Jurkat, Clone E6-1 (cell line): ENCODE measurements around the gene RIC1.
"Not testable (repeated sequence)": the region's sequence is repeated elsewhere in the genome, so short reads cannot be mapped to it uniquely, and the experiment has no call there.

Source experiments
- DNase-seq: peaks from one replicate; pipeline ENCODE4 v3.0.0-alpha.2; 2011; ENCODE audit warnings: low read depth, low spot score
- H3K4me3 ChIP-seq: 2 replicates; pipeline ENCODE4 v1.5.1; 2011; ENCODE audit warnings: mild to moderate bottlenecking, low read length, control low read depth, moderate library complexity

RIC1 gene

GRCh38 chr9:5800378-5800777 lies 171.5 kb downstream of the RIC1 start:
- H3K4me3 ChIP-seq, DNase-seq: not testable (repeated sequence)

GRCh38 chr9:5800969-5801738 lies 172.2 kb downstream of the RIC1 start:
- no peak overlapping the region for H3K4me3 ChIP-seq
- DNase-seq, result no peak

- no peak for DNase-seq
- no peak overlapping the region for H3K4me3 ChIP-seq
Measured at GRCh38 chr9:5801739-5802113, 172.8 kb downstream of the RIC1 start.

GRCh38 chr9:5805478-5805877 lies 176.6 kb downstream of the RIC1 start:
- no peak overlapping the region for H3K4me3 ChIP-seq
- DNase-seq, result no peak

GRCh38 chr9:5811751-5812150 lies 182.8 kb downstream of the RIC1 start:
- H3K4me3 ChIP-seq, result no peak overlapping the region
- no peak for DNase-seq

DNA sequence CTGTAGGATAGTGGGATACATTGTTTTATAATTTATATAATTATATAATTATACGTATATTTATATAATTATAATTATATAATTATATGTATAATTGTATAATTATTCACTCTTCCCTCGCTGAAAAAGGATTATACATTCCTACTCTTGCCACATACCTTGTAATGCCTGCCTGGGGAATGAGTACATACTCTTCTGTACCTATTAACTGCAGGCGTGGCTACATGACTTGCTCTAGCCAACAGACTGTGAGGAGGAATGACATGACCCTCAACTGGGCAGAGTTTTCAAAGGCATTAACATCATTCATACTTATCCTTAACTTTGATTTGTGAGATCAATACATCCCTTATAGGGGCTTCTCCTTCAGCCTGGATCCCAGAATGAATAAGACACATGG lies 184.9 kb downstream of the RIC1 start:
- no peak for DNase-seq
- no peak overlapping the region for H3K4me3 ChIP-seq

DNA sequence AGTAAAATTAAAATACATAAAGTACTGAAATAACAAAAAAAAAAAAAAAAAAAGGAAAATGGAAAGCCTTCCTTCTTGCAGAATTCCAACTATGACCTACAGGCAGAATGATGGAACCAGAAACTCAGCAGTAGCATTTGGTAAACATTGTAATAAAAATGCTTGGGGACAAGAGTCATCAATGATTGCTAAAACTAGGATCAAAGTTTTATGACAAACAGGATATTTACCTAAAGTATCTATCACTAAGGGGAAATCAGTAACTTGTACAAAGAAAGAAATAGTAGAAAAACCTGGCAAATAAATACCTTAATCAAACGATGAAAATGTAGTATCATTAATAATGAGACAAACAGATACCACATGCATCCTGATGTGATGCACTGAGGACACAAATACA lies 186.6 kb downstream of the RIC1 start:
- no peak overlapping the region for H3K4me3 ChIP-seq
- no peak for DNase-seq

- H3K4me3 ChIP-seq, result no peak overlapping the region
- no peak for DNase-seq
Measured at GRCh38 chr9:5817862-5818261, 189.0 kb downstream of the RIC1 start.

- H3K4me3 ChIP-seq, result no peak overlapping the region
- DNase-seq, result no peak
Measured at GRCh38 chr9:5818424-5819142, 189.7 kb downstream of the RIC1 start.

DNA sequence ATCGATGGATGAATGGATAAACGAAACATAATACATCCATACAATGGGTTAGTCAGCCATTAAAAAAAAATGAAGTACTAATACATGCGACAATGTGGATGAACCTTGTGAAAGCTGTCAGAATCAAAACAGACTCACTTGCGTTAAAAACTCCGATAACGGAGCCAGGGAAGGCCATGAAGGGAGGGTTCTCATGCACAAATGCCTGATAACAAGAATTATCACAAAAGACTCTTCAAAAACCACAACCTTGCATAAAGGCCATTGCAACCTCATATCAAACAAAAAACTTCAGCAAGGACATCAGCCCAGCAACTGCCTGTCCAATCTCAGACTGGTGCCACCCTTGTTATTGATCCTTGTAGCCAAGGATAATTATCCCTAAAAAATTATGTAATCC lies 190.3 kb downstream of the RIC1 start:
- no peak overlapping the region for H3K4me3 ChIP-seq
- DNase-seq, result no peak

- DNase-seq, result no peak
- H3K4me3 ChIP-seq, result no peak overlapping the region
Measured at GRCh38 chr9:5820425-5820824, 191.5 kb downstream of the RIC1 start.

- no peak overlapping the region for H3K4me3 ChIP-seq
- DNase-seq, result no peak
Measured at GRCh38 chr9:5825223-5825622, 196.3 kb downstream of the RIC1 start.
